T-helper 17 cell (primary cell): ENCODE results near the gene HTR2B. TPM values are rescaled to one million over a fixed set of nuclear protein-coding genes. Genes with fewer than 3 reads are reported as not detected.
A peak's percentile ranks its signal among the peaks of the same experiment; 100 is the strongest.
"Not testable (repeated sequence)": the region's sequence is repeated elsewhere in the genome, so short reads cannot be mapped to it uniquely, and the experiment has no call there.

ENCODE experiments used
- ATAC-seq: fragments of 150-1000 bp; cut with Tn5 transposase; 2 replicates; pipeline ENCODE4 v1.10.0; 2021; ENCODE audit warnings: mild to moderate bottlenecking, moderate library complexity
- DNase-seq, 3 donors: peaks; one replicate each; pipeline versions ENCODE4 v3.0.0 to v3.0.0-alpha.2; 2020 to 2021
- H3K9me3 ChIP-seq: one replicate; pipeline ENCODE4 v1.7.0; 2013; ENCODE audit warnings: low read length, mild to moderate bottlenecking; ENCODE audit not compliant: control insufficient read depth, poor library complexity, severe bottlenecking
- H3K27ac Mint-ChIP-seq: one replicate; pipeline ENCODE4 v1.8.0; 2022; ENCODE audit warnings: mild to moderate bottlenecking, moderate library complexity, mixed read lengths
- H3K27me3 Mint-ChIP-seq: one replicate; pipeline ENCODE4 v1.8.0; 2022; ENCODE audit warnings: mixed read lengths
- H3K36me3 Mint-ChIP-seq: one replicate; pipeline ENCODE4 v1.8.0; 2022; ENCODE audit warnings: low read depth, mixed read lengths
- H3K4me1 Mint-ChIP-seq: one replicate; pipeline ENCODE4 v1.8.0; 2022; ENCODE audit warnings: mild to moderate bottlenecking, mixed read lengths
- H3K4me3 Mint-ChIP-seq: one replicate; pipeline ENCODE4 v1.8.0; 2022; ENCODE audit warnings: mild to moderate bottlenecking, moderate library complexity, mixed read lengths
- total RNA-seq, 4 donors: library from RNA in 2 of 4; stranded (reverse) in 2 of 4; gene quantifications; one replicate each; pipeline ENCODE4 v1.2.3 and lab custom pipeline; 2022 to 2026

The HTR2B gene
- total RNA-seq, 2 donors from 2014 or later = not detected

DNA sequence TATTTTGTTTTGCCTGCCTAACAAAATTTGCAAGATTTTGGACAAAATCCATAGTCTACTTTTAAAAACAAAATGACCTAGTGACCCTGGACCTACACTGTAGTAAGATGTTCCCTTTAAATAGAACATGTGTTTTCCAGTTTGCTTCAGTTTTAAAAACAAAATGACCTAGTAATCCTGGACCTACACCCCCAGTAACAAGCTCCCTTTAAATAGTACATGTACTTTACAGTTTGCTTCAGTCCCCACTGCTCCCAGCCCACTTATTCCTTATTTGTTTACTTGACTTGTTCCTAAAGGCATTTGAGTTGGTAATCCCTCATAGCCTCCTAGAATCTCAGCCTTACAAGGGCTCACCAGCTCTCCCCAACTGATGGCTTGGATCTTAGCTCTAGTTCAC, 34.5 kb upstream of the HTR2B start:
- peaks cover 6% of the 10 kb centered on the region for H3K36me3 Mint-ChIP-seq
- H3K4me1 Mint-ChIP-seq = peaks cover 13% of the 10 kb centered on the region
- no peaks in the 10 kb centered on the region for H3K27me3 Mint-ChIP-seq
- H3K9me3 ChIP-seq = no peaks in the 10 kb centered on the region
- H3K27ac Mint-ChIP-seq = no peak overlapping the region
- DNase-seq (no peak), ATAC-seq (no peak)
- no peak overlapping the region for H3K4me3 Mint-ChIP-seq

DNA sequence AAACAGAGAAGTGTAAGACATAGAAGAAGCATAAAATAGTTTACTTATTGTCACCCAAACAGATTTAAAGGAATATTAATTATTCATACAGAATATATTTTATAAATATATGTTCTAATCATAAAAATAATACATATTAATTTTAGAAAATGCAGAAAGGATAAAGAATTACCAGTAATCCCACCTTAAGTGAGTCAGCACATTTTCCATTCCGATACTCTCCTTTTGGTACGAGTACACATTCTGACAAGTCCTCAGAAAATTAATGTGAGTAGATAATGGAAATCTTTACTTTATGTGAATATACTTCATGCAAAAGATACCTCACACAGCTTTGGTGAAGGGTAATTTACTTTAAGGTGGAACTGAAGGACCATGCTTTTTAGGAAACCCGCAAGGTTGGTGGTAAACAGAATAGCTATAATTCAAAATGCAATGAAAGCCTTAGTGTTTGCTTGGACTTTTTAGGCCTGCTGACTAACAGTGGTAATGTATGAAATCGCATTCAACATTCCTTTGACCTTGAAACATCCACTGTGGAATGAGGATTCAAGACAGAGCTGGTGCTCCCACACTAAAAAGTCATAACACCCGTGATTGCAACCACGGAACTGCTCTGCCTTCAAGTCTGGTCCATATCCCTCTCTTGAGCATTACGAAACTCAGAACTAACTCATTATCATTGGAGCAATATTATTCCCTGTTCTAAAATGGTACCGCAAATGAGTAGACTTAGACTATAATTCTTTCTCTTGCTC, 28.1 kb upstream of the HTR2B start:
- no peak overlapping the region for H3K27ac Mint-ChIP-seq
- no peaks in the 10 kb centered on the region for H3K4me1 Mint-ChIP-seq
- H3K27me3 Mint-ChIP-seq = no peaks in the 10 kb centered on the region
- no peak overlapping the region for H3K4me3 Mint-ChIP-seq
- H3K36me3 Mint-ChIP-seq = peaks cover 9% of the 10 kb centered on the region
- H3K9me3 ChIP-seq = no peaks in the 10 kb centered on the region
- ATAC-seq = no peak
- no peak for DNase-seq

DNA sequence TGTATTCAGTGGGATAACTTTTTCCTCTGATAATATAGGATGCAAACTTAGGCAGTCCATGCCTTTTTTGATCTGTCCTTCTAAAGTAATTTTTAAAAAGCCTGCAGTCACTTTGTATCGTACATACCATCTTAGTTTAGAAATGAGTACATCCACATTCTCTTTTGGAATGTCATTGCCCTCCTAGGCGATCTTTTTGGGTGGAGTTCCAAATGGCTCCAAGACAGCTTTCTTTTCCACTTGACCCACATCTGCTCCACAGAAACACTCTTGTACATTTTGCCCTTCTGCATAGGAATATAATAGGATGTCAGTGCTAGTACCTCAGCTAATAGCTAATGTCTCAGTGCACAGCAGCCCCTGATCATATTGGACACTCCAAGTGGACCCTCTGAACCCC, 21.8 kb upstream of the HTR2B start:
- Mint-ChIP-seq H3K4me3 (no peak overlapping the region), H3K27me3 (no peaks in the 10 kb centered on the region), H3K36me3 (peaks cover 10% of the 10 kb centered on the region), H3K27ac (peak overlapping the region; percentile 19), H3K4me1 (no peaks in the 10 kb centered on the region)
- no peak for DNase-seq
- ATAC-seq = no peak
- no peaks in the 10 kb centered on the region for H3K9me3 ChIP-seq

DNA sequence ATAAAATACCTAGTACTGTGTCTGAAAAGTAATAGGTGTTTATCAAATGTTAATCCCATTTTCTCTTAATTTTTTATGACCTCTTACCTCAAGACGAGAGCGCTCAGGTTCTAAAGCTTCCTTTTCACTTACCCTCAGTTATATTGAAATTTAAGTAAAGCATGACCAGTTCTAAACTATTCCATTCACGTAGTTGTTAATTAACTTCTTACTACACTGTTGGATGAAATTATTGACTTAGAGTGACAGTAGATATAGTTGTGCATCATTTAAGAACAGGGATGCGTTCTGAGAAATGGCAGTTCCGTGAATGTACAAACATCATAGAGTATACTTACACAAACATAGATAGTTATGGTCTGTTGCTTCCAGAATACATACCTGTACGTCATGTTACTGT, 20.1 kb upstream of the HTR2B start:
- DNase-seq (no peak), ATAC-seq (no peak)
- Mint-ChIP-seq H3K27ac (no peak overlapping the region), H3K4me1 (peaks cover 2% of the 10 kb centered on the region), H3K36me3 (peaks cover 10% of the 10 kb centered on the region), H3K4me3 (no peak overlapping the region), H3K27me3 (no peaks in the 10 kb centered on the region)
- H3K9me3 ChIP-seq = no peaks in the 10 kb centered on the region

DNA sequence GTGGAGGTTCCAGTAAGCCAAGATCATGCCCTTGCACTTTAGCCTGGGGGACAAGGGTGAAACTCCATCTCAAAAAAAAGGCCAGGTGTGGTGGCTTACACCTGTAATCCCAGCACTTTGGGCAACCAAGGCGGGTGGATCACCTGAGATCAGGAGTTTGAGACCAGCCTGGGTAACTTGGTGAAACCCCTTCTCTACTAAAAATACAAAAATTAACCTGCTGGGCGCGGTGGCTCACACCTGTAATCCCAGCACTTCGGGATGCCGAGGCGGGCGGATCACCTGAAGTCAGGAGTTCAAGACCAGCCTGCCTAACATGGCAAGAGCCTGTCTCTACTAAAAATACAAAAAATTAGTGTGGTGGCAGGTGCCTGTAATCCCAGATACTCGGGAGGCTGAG, 16.0 kb upstream of the HTR2B start:
- DNase-seq, H3K27me3 Mint-ChIP-seq, H3K27ac Mint-ChIP-seq, H3K4me1 Mint-ChIP-seq, H3K36me3 Mint-ChIP-seq, H3K4me3 Mint-ChIP-seq, H3K9me3 ChIP-seq, ATAC-seq: not testable (repeated sequence)

DNA sequence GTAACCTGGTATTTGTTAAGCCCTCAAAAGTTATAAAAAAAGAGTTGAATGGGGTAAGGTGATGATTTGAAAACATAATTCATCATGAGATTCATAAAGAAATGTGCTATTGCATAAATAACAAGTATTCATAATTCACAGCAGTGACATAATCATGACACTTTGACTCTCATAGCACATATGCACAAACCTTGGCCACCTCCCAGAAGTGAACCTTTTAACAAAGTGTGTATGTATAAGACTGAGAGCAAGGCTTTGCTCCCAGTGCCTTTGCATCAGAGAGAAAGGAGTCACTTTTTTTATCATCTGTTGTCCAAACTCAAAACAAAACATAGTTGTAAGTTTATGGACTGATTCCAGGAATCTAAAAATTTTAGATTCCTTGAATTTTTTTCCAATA, 15.0 kb upstream of the HTR2B start:
- H3K27me3 Mint-ChIP-seq = no peaks in the 10 kb centered on the region

DNA sequence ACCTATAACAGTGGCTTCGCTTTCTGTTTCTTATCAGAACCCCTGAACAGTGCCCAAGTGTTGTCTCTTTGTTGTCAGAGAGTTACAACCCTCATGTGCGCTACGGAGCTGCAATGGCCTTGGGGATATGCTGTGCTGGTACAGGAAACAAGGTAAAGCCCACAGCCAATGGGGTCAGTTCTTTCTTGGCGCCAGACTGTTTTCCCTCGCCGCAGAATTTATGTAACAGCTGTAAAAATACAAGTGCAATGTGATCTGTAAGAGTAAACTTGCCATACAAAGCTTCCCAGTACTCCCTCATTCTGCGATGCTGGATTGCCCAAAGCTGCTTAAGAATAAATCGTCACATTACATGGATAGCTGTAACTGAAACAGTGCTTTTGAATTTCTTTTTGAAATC, 13.9 kb upstream of the HTR2B start:
- Mint-ChIP-seq H3K4me3 (no peak overlapping the region), H3K27ac (no peak overlapping the region), H3K27me3 (no peaks in the 10 kb centered on the region), H3K4me1 (peaks cover 5% of the 10 kb centered on the region), H3K36me3 (peaks cover 2% of the 10 kb centered on the region)
- H3K9me3 ChIP-seq = no peaks in the 10 kb centered on the region
- ATAC-seq = no peak
- no peak for DNase-seq

More for the DNA sequence above, 15.0 kb upstream of the HTR2B start:
- H3K9me3 ChIP-seq = no peaks in the 10 kb centered on the region
- no peak for ATAC-seq
- DNase-seq = no peak
- Mint-ChIP-seq H3K36me3 (peaks cover 2% of the 10 kb centered on the region), H3K27ac (no peak overlapping the region), H3K4me3 (no peak overlapping the region), H3K4me1 (peaks cover 5% of the 10 kb centered on the region)

DNA sequence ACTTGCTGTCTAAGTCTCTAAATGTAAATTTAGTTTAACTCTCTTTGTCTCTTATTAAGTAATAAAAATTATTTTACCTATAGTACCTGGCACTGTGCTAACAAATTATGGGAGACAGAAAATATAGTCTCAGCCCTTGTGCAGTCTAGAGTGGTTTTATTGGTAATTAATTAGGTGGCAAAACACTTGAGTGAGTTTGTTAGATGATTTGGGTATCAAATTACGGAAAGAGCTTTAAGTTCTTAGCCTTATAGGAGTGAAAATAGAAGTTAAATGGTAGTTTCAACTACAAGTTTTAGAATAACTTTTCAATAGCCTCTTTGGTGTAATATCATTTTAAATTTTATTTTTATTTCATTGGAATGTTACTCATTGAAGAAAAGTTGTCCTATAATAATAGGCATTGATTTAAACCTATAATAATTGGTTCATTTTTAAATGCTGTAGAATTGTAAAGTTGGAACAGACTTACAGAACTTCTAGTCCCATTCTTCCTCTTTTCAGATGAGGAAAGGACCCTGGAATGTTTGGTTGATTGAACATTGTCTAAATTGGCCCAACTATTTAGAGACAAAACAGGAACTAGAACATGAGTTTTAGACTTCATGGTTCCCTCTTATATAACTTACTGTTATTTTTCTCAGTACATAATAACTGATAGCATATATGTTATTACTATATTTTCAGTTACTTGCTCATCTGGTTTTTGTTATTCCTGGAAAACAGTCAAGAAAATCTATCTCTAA, 10.2 kb upstream of the HTR2B start:
- peaks cover 2% of the 10 kb centered on the region for H3K36me3 Mint-ChIP-seq
- no peaks in the 10 kb centered on the region for H3K27me3 Mint-ChIP-seq
- no peak overlapping the region for H3K4me3 Mint-ChIP-seq
- ATAC-seq (no peak), DNase-seq (no peak)
- no peak overlapping the region for H3K27ac Mint-ChIP-seq
- no peaks in the 10 kb centered on the region for H3K9me3 ChIP-seq
- H3K4me1 Mint-ChIP-seq = peaks cover 3% of the 10 kb centered on the region

DNA sequence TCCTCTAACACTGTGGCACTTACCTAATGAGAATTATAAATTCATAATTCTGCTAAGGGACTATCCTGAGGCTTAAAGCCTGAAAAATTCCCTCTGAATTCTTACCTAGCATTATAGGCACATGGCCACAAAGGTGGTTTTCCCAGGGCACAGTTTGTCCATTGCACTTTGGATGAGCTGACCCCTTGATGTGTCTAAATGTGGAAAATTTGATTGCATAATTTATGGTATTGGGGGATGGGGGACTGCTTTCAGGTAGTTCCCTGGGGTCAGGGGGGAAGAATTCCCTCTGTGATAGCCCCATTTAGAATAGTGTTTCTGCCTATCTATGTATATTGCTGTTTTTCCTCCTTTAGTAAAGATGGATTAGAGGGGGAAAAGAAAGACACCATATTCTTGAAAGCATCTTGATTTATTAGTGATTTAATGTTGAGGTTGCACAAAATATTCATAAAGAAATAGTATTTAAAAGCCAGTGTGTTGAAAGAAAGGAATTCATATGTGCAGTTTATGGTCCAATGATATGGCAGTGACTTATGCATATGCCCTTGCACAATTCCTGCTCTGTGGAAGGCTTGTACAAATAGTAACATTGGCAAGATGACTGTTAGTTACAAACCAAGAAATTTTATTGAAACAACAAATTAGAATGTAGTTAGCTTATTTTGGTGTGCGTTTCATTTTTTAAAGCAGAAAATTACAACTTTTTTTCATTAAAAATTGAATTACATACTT, 8.7 kb upstream of the HTR2B start:
- H3K4me3 Mint-ChIP-seq = no peak overlapping the region
- no peak for ATAC-seq
- H3K36me3 Mint-ChIP-seq = peaks cover 2% of the 10 kb centered on the region
- peaks cover 3% of the 10 kb centered on the region for H3K4me1 Mint-ChIP-seq
- no peaks in the 10 kb centered on the region for H3K9me3 ChIP-seq
- DNase-seq = no peak
- no peak overlapping the region for H3K27ac Mint-ChIP-seq
- no peaks in the 10 kb centered on the region for H3K27me3 Mint-ChIP-seq

DNA sequence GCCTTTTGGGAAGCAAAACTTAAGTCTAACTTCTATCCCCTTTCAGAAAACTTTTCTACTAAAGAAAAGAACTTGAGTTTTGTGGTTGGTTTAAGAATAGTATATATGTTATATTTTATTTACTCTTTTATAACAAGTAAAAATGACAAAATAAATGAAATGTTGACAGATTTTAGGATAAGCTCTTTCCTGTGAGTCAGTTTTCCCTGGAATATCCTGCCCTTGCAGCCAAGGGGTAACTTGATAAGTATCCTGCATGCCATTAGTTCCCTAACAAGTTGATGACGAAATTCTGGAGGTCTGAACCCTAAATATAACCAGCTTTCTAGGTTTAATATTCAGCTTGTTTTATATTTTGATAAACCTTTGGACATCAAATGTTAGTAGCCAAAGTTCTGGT, 7.3 kb upstream of the HTR2B start:
- ATAC-seq = no peak
- H3K9me3 ChIP-seq = no peaks in the 10 kb centered on the region
- H3K4me1 Mint-ChIP-seq = peaks cover 5% of the 10 kb centered on the region
- DNase-seq = no peak
- no peaks in the 10 kb centered on the region for H3K27me3 Mint-ChIP-seq
- H3K27ac Mint-ChIP-seq = no peak overlapping the region
- no peak overlapping the region for H3K4me3 Mint-ChIP-seq
- H3K36me3 Mint-ChIP-seq = peaks cover 2% of the 10 kb centered on the region

DNA sequence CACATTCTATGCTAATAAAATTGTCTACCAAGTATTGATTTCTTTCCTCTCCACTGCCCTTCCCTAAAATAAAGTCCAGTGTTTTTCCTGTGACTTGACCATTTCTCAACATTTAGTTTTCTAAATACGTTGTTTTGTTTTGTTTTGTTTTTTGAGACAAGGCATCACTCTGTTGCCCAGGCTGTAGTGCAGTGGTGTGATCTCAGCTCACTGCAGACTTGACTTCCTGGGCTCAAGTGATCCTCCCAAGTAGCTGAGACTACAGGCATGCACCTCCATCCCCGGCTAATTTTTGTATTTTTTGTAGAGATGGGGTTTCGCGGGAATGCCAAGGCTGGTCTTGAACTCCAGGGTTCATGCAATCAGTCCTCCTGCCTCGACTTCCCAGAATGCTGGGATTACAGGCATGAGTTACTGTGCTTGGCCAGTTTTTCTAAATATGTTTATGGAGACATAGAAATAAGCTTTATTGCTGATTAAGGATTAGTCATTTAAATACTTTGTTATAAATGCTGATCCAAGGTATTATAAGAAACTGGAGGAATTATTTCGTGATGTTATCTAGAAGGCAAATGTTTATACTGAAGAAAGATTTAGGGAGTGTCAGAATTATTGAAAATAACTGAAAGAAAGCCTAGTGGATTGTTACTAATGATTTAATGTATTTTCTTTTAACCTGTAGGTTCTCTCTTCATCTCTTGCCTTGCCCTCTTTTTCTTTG, 5.7 kb upstream of the HTR2B start:
- Mint-ChIP-seq H3K4me3 (no peak overlapping the region), H3K36me3 (peaks cover 2% of the 10 kb centered on the region), H3K27me3 (no peaks in the 10 kb centered on the region), H3K4me1 (peaks cover 4% of the 10 kb centered on the region), H3K27ac (peak overlapping the region; percentile 24)
- ATAC-seq (no peak), DNase-seq (no peak)
- no peaks in the 10 kb centered on the region for H3K9me3 ChIP-seq

DNA sequence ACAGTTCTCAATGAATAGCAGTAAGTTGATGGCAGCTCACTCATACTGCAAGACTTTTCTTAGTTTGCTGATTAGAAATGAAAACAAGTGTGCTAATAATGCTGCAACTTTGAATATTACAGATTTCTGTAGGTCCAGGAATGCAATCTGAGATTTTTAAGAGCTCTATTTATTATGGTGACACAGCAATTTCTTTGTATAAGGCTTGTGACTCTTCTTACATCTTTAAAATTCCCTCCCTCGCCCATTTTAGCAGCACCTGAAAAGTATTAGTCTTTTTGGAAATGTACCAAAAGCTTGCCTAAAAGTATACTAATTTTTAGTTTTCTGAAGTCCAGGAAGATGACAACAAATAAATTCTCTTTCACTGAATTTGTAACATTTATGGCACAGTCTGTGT, 4.4 kb upstream of the HTR2B start:
- H3K36me3 Mint-ChIP-seq = peaks cover 2% of the 10 kb centered on the region
- no peak overlapping the region for H3K4me3 Mint-ChIP-seq
- DNase-seq (no peak), ATAC-seq (no peak)
- no peak overlapping the region for H3K27ac Mint-ChIP-seq
- no peaks in the 10 kb centered on the region for H3K27me3 Mint-ChIP-seq
- no peaks in the 10 kb centered on the region for H3K9me3 ChIP-seq
- H3K4me1 Mint-ChIP-seq = peaks cover 7% of the 10 kb centered on the region

DNA sequence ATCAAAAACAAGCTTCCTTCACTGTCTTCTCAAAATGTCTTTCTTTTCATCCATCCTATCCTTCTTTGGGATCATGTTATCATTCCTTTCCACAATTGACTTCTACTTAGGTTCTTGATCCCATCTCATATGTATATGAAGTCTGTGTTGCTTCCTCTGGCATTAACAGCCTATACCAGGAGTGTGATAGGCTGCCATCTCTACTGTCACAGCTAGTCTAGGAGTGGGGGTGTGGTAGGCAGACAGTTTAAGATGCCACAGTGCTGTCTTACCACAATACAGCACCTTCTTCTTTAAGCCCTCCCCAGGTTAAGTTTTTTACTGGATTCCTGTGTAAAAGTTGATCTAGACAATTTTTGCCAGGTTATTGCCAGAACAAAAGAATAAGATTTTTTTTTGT, 3.7 kb upstream of the HTR2B start:
- H3K27me3 Mint-ChIP-seq = no peaks in the 10 kb centered on the region
- H3K36me3 Mint-ChIP-seq = peaks cover 2% of the 10 kb centered on the region
- no peak overlapping the region for H3K4me3 Mint-ChIP-seq
- no peak overlapping the region for H3K27ac Mint-ChIP-seq
- peaks cover 12% of the 10 kb centered on the region for H3K4me1 Mint-ChIP-seq
- ATAC-seq (no peak), DNase-seq (no peak)
- H3K9me3 ChIP-seq = no peaks in the 10 kb centered on the region
